Astrocyte (in vitro differentiated cells and primary cell): ENCODE measurements around the gene IGSF21.

Experiments
- EZH2 ChIP-seq: IDR thresholded peaks from 2 replicates; pipeline ENCODE4 v1.6.1; 2012; ENCODE audit warnings: mild to moderate bottlenecking, low read length, inconsistent platforms; ENCODE audit not compliant: insufficient read depth
- TF ChIP-seq, protein P1 (sequence below): IDR thresholded peaks from 2 replicates; pipeline ENCODE4 v1.5.1; 2011; ENCODE audit warnings: low read depth, mild to moderate bottlenecking, inconsistent platforms, low read length, moderate library complexity; ENCODE audit not compliant: insufficient read depth

- no peak for TF ChIP-seq EZH2
- TF ChIP-seq, protein P1, sequence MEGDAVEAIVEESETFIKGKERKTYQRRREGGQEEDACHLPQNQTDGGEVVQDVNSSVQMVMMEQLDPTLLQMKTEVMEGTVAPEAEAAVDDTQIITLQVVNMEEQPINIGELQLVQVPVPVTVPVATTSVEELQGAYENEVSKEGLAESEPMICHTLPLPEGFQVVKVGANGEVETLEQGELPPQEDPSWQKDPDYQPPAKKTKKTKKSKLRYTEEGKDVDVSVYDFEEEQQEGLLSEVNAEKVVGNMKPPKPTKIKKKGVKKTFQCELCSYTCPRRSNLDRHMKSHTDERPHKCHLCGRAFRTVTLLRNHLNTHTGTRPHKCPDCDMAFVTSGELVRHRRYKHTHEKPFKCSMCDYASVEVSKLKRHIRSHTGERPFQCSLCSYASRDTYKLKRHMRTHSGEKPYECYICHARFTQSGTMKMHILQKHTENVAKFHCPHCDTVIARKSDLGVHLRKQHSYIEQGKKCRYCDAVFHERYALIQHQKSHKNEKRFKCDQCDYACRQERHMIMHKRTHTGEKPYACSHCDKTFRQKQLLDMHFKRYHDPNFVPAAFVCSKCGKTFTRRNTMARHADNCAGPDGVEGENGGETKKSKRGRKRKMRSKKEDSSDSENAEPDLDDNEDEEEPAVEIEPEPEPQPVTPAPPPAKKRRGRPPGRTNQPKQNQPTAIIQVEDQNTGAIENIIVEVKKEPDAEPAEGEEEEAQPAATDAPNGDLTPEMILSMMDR, result no peak
Measured at GRCh38 chr1:18240906-18241305, 133.3 kb downstream of the IGSF21 start.
